Right renal cortex interstitium (tissue), 3 donors: ENCODE results near the gene TES. TPM values are rescaled to one million over a fixed set of nuclear protein-coding genes. Genes with fewer than 3 reads are reported as not detected.
A peak's percentile ranks its signal among the peaks of the same experiment; 100 is the strongest.
"Not testable (repeated sequence)": the region's sequence is repeated elsewhere in the genome, so short reads cannot be mapped to it uniquely, and the experiment has no call there.

Experiments
- DNase-seq, 3 donors: peaks; one replicate each; pipeline ENCODE4 v3.0.0-alpha.2; 2013; ENCODE audit warnings: low read depth in 3 of 3, low spot score in 2 of 3
- polyA plus RNA-seq, 3 donors: library from polyadenylated mRNA; unstranded; fragments of 120-200 nt; gene quantifications; one replicate each; pipeline ENCODE4 v1.2.1, GENCODE V29; 2013; ENCODE audit not compliant: insufficient read length in 3 of 3

The TES gene
- 10 to 100 TPM; 75.5 to 80.6 (median 80.4) TPM for polyA plus RNA-seq

GRCh38 chr7:116210345-116211005 is at the start of gene TES:
Gene TES (plus strand): TSS chr7:116210539. CDS start chr7:116210708, 169 bp downstream.
- peak in 2 of 3 donors; percentile 39 to 46 for DNase-seq

- no peak for DNase-seq
These were observed 48.6 kb upstream of the TES start for GRCh38 chr7:116161728-116162127.

DNA sequence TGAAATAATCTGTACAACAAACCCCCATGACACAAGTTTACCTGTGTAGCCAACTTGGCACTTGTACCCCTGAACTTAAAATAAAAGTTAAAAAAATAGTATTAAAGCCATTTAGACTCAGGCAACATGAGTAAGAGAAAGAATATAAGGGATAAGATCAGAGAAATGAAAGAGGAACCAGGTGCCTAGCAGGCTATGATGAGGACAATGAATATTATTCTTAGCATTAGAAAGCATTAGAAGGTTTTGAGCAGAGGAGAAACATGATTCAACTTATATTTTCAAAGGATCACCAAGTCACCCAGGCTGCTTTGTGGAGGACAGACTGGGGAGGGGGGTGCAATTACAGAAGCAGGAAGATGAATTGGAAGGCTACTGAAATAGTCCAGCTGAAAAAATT is 48.1 kb upstream of the TES start:
- no peak for DNase-seq

GRCh38 chr7:116162992-116163391 is 47.3 kb upstream of the TES start:
- DNase-seq: no peak

DNA sequence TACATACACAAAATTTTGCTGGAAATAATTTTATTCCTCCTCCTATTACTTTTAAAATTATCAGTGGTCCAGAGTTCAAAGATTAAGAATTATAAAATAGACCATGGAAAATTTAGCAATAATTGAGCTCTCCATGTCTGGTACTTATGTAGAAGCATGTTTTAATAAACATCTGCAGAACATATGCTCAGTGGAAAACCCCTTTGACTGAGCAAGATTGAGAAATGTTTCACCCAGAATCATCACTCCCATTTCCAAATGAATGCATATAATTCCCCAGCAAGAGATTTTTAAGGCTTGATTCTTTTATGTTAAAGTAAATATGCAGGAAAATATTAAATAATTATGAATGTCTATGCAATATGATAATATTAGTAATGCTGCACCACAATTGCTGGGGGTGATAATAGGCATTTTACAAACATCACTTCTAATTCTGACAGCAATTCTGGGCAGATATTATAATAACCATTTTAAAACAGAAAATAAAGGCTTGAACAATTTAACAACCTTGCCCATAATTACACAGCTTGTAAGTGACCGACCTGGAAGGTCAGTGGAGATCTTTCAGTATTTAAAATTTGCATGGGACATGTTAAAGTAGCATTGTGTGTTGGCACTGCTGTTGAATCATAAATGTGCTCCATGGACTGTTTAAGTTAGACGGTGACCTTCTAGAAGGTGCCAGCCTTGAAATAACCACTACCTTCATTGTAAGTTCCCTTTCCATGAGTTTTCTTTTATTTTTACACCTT is 45.6 kb upstream of the TES start:
- no peak for DNase-seq

- no peak for DNase-seq
These were observed 44.6 kb upstream of the TES start for GRCh38 chr7:116165717-116166116.

DNA sequence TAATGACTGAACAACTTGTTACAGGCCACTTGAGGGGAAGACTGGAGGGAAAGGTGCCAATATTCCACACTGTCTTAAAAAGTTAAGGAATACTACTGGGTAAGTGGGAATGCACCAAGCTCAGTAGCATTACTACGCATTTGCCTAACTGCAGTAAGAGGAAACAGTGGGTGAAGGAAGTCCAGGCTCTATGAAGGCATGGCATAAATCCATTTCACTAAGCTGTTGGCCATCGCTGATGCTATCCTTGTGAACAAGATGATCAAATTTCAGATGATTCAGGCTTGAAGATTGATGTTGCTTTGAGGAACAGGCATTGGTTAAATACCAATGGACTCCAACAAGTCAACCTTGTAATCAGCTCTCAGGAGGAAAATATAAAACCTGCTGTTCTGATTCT is 44.2 kb upstream of the TES start:
- DNase-seq: no peak

DNA sequence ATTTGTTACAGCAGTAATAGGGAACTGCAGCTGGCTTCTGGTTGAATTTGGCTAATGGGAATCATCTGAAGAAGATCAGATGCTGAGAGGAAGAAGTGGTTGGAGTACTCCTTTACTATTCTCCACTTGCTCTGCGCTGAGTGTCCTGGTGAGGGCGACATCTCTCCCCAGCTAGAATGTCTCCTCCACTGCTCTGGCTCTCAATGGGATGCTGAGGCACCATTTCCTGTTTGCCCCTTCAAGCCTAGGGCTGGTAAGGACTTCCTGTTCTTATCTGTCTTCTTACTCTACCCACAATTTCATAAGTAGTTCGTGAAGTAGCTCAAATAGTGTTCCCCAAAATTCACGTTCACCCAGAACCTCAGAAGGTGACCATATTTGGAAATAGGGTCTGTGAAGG is 43.2 kb upstream of the TES start:
- no peak for DNase-seq

- DNase-seq: no peak
These were observed 41.3 kb upstream of the TES start for GRCh38 chr7:116169060-116169459.

GRCh38 chr7:116170180-116170579 is 40.2 kb upstream of the TES start:
- no peak for DNase-seq

DNA sequence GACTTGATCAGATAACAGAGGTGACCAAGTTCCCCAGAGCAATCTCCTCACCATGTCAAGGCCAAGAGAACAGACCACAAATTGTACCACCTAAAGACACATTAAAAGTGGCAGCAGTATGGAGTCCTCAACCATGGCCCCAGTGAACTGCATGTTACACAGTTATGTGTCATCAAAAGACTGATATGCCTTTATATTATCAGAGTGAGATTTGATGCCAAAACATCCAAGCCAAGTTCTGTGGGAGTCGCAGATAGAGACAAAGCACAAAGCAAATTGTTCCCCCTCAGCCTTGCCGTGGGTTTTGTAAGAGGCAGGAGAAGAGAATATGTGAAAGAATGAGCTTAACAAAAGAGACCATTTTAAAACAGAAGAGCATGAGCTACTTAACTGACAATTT is 39.2 kb upstream of the TES start:
- no peak for DNase-seq

GRCh38 chr7:116172353-116172752 is 38.0 kb upstream of the TES start:
- no peak for DNase-seq

DNA sequence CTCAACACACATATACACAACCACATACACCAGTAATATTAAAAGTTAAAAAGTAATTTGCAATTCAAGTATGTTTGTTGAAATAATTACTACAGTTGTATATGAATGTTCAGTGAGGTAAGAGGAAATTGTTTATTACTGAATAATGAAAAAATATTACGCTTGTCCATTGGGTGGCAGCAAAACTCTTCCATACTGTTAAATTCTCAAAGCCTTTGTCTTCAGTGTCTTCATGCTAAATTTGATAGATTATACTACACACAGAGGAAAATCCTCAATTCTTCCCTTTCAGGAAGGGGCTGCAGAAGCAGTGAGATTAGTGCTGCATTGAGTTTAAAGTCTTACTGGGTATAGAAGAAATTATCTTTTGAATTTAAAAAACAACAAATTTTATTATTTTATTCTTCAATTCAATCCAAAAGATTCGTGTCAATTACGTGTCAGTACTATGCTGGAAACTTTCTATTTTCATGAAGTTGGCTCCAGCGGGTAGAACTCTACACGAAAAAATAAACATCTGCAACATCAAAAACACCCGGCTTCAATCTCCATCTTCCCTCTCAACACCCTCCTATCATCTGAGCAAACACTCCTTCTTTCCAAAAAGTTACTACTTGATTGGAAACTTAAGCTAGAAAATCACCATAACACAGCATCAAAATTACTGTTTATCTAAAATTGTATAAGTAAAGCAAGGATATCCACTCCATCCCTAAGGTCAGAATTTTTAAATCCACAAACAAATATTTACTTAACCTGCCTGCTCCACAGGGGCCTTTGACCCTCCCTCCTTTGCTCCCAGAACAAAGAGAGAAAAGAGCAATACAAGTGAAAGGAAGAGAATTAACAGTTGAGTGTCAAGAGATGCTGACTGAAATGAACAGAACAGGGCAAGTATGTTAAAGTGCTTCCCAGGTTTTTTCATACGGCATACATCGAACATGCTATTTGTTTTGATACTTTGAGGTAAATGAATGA is 37.0 kb upstream of the TES start:
- DNase-seq: peak in 2 of 3 donors; percentile 36

DNA sequence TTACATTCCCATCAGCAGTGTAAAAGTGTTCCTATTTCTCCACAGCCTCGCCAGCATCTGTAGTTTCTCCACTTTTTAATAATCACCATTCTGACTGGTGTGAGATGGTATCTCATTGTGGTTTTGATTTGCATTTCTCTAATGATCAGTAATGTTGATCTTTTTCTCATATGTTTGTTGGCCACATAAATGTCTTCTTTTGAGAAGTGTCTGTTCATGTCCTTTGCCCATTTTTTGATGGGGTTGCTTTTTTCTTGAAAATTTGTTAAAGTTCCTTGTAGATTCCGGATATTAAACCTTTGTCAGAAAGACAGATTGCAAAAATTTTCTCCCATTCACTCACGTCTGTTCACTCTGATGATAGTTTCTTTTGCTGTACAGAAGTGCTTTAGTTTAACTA is 35.2 kb upstream of the TES start:
- not testable (repeated sequence) for DNase-seq

GRCh38 chr7:116176226-116176625 is 34.1 kb upstream of the TES start:
- no peak for DNase-seq

- DNase-seq: no peak
These were observed 33.3 kb upstream of the TES start for GRCh38 chr7:116177009-116177408.

GRCh38 chr7:116180302-116180701 is 30.0 kb upstream of the TES start:
- peak in 1 of 3 donors; percentile 31 for DNase-seq

GRCh38 chr7:116182023-116182422 is 28.3 kb upstream of the TES start:
- DNase-seq: no peak

GRCh38 chr7:116185450-116185849 is 24.9 kb upstream of the TES start:
- no peak for DNase-seq

DNA sequence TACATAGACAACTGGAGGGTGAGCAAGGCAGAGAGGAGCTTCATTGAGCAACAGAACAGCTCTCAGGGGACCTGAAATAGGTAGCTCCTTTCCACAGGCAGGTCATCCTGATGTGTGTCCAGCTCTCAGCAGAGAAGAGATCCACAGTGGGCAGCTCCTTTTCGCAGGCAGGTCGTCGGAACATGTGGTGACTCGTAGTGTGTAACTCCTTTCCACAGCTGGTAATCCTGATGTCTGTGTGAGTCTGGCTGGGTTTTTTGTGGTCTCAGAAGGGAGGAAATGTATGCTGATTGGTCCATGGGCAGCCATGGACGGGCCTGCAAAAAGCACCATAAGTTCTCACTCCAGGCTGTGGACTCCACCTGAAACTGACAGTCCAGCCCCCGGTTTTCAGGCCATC is 24.4 kb upstream of the TES start:
- no peak for DNase-seq

DNA sequence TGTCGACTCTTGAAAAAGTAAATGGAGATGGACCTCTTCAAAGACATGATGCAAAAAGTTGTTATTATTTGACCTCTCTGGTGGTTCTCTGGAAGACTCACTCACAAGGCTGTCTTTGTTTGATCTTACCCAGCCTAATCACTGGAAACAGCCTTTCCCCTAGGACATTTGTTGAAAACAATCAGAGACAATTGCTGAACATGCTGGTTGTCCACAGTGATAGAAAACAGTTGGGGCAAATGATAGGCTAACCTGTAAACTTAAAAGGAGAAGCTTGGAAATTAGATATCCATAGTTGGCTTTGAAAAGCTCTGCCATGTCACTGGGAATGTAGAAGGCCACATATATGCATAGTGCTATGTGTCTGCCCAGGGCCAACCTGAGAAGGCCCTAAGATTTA is 22.9 kb upstream of the TES start:
- no peak for DNase-seq
